ENCODE measurements around the gene UNC45B. TPM values are rescaled to one million over a fixed set of nuclear protein-coding genes. Genes with fewer than 3 reads are reported as not detected.
"Not testable (repeated sequence)": the region's sequence is repeated elsewhere in the genome, so short reads cannot be mapped to it uniquely, and the experiment has no call there.

Gene UNC45B
- total RNA-seq, 1 donor from 2014 or later = not detected

- peak; percentile 38 to 56 for DNase-seq (ENCODE audit: low read depth in 2 of 2)
Observed at GRCh38 chr17:35213412-35213940, 65.9 kb downstream of the UNC45B start.

GRCh38 chr17:35214192-35214591, 66.6 kb downstream of the UNC45B start:
- DNase-seq (ENCODE audit: low read depth in 2 of 2) = no peak

GRCh38 chr17:35214631-35215273, 67.1 kb downstream of the UNC45B start:
- peak in 1 of 2 donors; percentile 17 for DNase-seq (ENCODE audit: low read depth in 2 of 2)

GRCh38 chr17:35217107-35217506, 69.5 kb downstream of the UNC45B start:
- no peak for DNase-seq (ENCODE audit: low read depth in 2 of 2)

- DNase-seq (ENCODE audit: low read depth in 2 of 2) = peak in 1 of 2 donors; percentile 35
Observed at GRCh38 chr17:35218915-35219314, 71.3 kb downstream of the UNC45B start.

GRCh38 chr17:35222452-35222851, 74.8 kb downstream of the UNC45B start:
- no peak for DNase-seq (ENCODE audit: low read depth in 2 of 2)

- DNase-seq (ENCODE audit: low read depth in 2 of 2) = no peak
Observed at GRCh38 chr17:35224436-35224835, 76.8 kb downstream of the UNC45B start.

- DNase-seq (ENCODE audit: low read depth in 2 of 2) = no peak
Observed at GRCh38 chr17:35227546-35227945, 79.9 kb downstream of the UNC45B start.

- DNase-seq (ENCODE audit: low read depth in 2 of 2) = no peak
Observed at GRCh38 chr17:35229638-35230037, 82.0 kb downstream of the UNC45B start.

GRCh38 chr17:35234315-35234714, 86.7 kb downstream of the UNC45B start:
- not testable (repeated sequence) for DNase-seq (ENCODE audit: low read depth in 2 of 2)

- DNase-seq (ENCODE audit: low read depth in 2 of 2) = no peak
Observed at GRCh38 chr17:35235289-35235688, 87.7 kb downstream of the UNC45B start.

- no peak for DNase-seq (ENCODE audit: low read depth in 2 of 2)
Observed at GRCh38 chr17:35235917-35236316, 88.3 kb downstream of the UNC45B start.

- no peak for DNase-seq (ENCODE audit: low read depth in 2 of 2)
Observed at GRCh38 chr17:35236821-35237220, 89.2 kb downstream of the UNC45B start.

GRCh38 chr17:35238821-35239220, 91.2 kb downstream of the UNC45B start:
- DNase-seq (ENCODE audit: low read depth in 2 of 2) = peak in 1 of 2 donors; percentile 14

Other genes starting within 250 kb of the UNC45B start
- gene CCT6B, start 186.4 kb upstream of the UNC45B start, total RNA-seq = 0.20 and 0.44 TPM in 2 replicates
- gene ZNF830, start 186.3 kb upstream of the UNC45B start, total RNA-seq = 7.8 and 13.9 TPM in 2 replicates
- 13.5 and 17.3 TPM in 2 replicates for gene LIG3, start 167.3 kb upstream of the UNC45B start, total RNA-seq
- 3.6 and 6.5 TPM in 2 replicates for gene RFFL, start 84.1 kb upstream of the UNC45B start, total RNA-seq
- 6.0 and 7.4 TPM in 2 replicates for gene RAD51D, start 28.0 kb upstream of the UNC45B start, total RNA-seq
- gene FNDC8, start 26.2 kb upstream of the UNC45B start, total RNA-seq = not detected in 2 replicates
- gene NLE1, start 5.5 kb upstream of the UNC45B start, total RNA-seq = 9.9 and 12.2 TPM in 2 replicates
- not detected in 2 replicates for gene SLC35G3, start 46.6 kb downstream of the UNC45B start, total RNA-seq
- gene SLFN5, start 95.3 kb downstream of the UNC45B start, total RNA-seq = 16.3 TPM in 2 replicates
- 28.3 and 55.6 TPM in 2 replicates for gene SLFN11, start 225.8 kb downstream of the UNC45B start, total RNA-seq

Data from lung microvascular endothelial cell (primary cell).